Measurements from ENCODE around the gene GALNT14. TPM values are rescaled to one million over a fixed set of nuclear protein-coding genes. Genes with fewer than 3 reads are reported as not detected.

The GALNT14 gene
- total RNA-seq, 4 donors from 2014 or later: 8.3 to 26.1 (median 16.3) TPM

- no peaks in the 10 kb centered on the region for H3K36me3 ChIP-seq
- H3K27ac ChIP-seq: no peak overlapping the region
- no peak overlapping the region for H3K4me3 ChIP-seq
- no peaks in the 10 kb centered on the region for H3K9me3 ChIP-seq
- H3K27me3 ChIP-seq: no peaks in the 10 kb centered on the region
- DNase-seq: no peak
- TF ChIP-seq CTCF (IDR thresholded peaks at IDR 0.05): no peak
- no peak for TF ChIP-seq POLR2A (IDR thresholded peaks at IDR 0.05)
- no peaks in the 10 kb centered on the region for H3K4me1 ChIP-seq
Measured at GRCh38 chr2:30883822-30884221, 254.4 kb downstream of the GALNT14 start.

GRCh38 chr2:30883184-30883583 lies 255.1 kb downstream of the GALNT14 start:
- no peaks in the 10 kb centered on the region for H3K36me3 ChIP-seq
- H3K4me3 ChIP-seq: no peak overlapping the region
- H3K4me1 ChIP-seq: no peaks in the 10 kb centered on the region
- H3K9me3 ChIP-seq: no peaks in the 10 kb centered on the region
- no peaks in the 10 kb centered on the region for H3K27me3 ChIP-seq
- TF ChIP-seq POLR2A (IDR thresholded peaks at IDR 0.05) (no peak), CTCF (IDR thresholded peaks at IDR 0.05) (no peak)
- H3K27ac ChIP-seq: no peak overlapping the region
- DNase-seq: no peak

GRCh38 chr2:30880516-30880915 lies 257.7 kb downstream of the GALNT14 start:
- Histone ChIP-seq H3K9me3 (no peaks in the 10 kb centered on the region), H3K27me3 (no peaks in the 10 kb centered on the region), H3K4me3 (no peak overlapping the region), H3K4me1 (no peaks in the 10 kb centered on the region), H3K27ac (no peak overlapping the region), H3K36me3 (no peaks in the 10 kb centered on the region)
- DNase-seq: no peak
- no peak for TF ChIP-seq CTCF (IDR thresholded peaks at IDR 0.05)
- no peak for TF ChIP-seq POLR2A (IDR thresholded peaks at IDR 0.05)

- no peak for DNase-seq
- Histone ChIP-seq H3K9me3 (no peaks in the 10 kb centered on the region), H3K4me1 (no peaks in the 10 kb centered on the region), H3K27ac (no peak overlapping the region), H3K27me3 (no peaks in the 10 kb centered on the region), H3K36me3 (no peaks in the 10 kb centered on the region), H3K4me3 (no peak overlapping the region)
- TF ChIP-seq POLR2A (IDR thresholded peaks at IDR 0.05) (no peak), CTCF (IDR thresholded peaks at IDR 0.05) (no peak)
Measured at GRCh38 chr2:30877833-30878232, 260.4 kb downstream of the GALNT14 start.

- no peak for DNase-seq
- H3K27me3 ChIP-seq: no peaks in the 10 kb centered on the region
- no peaks in the 10 kb centered on the region for H3K4me1 ChIP-seq
- no peaks in the 10 kb centered on the region for H3K9me3 ChIP-seq
- TF ChIP-seq CTCF (IDR thresholded peaks at IDR 0.05) (no peak), POLR2A (IDR thresholded peaks at IDR 0.05) (no peak)
- no peak overlapping the region for H3K4me3 ChIP-seq
- H3K36me3 ChIP-seq: no peaks in the 10 kb centered on the region
- H3K27ac ChIP-seq: no peak overlapping the region
Measured at GRCh38 chr2:30872797-30873196, 265.4 kb downstream of the GALNT14 start.
